GM12878 (cell line): ENCODE results near the gene FXN.

Experiments
- CTCF ChIP-seq, 3 experiments: IDR thresholded peaks in 2 of 3; conservative IDR thresholded peaks in 1 of 3; 2 replicates each; pipeline ENCODE4 v1.5.1; 2011; ENCODE audit warnings: low read depth in 3 of 3, low read length in 3 of 3, mild to moderate bottlenecking in 3 of 3, control low read depth in 2 of 3, moderate library complexity in 2 of 3, inconsistent platforms in 1 of 3, mixed read lengths in 1 of 3; ENCODE audit not compliant: control insufficient read depth in 2 of 3, insufficient read depth in 1 of 3; ENCODE audit errors: extremely low read depth in 1 of 3
- ESRRA ChIP-seq: IDR thresholded peaks from 2 replicates; pipeline ENCODE4 v1.6.1; 2012; ENCODE audit warnings: mild to moderate bottlenecking, low read length, improper control_type of control experiment
- FOXM1 ChIP-seq: IDR thresholded peaks from 2 replicates; pipeline ENCODE4 v1.6.1; 2012; ENCODE audit warnings: low read depth, mild to moderate bottlenecking, inconsistent platforms, low read length, moderate library complexity
- NR2C1 ChIP-seq: fragments of 450-650 bp; IDR thresholded peaks from 2 replicates; pipeline ENCODE4 v1.6.1; 2017; ENCODE audit warnings: antibody characterized with exemption, mild to moderate bottlenecking, moderate library complexity
- POLR2A ChIP-seq: IDR thresholded peaks from 2 replicates; pipeline ENCODE4 v1.6.1; 2011; ENCODE audit warnings: low read depth, mild to moderate bottlenecking, low read length
- ZNF217 ChIP-seq: fragments of 450-650 bp; IDR thresholded peaks from 2 replicates; pipeline ENCODE4 v1.6.1; 2017; ENCODE audit warnings: antibody characterized with exemption, mild to moderate bottlenecking

GRCh38 chr9:69058101-69058500, 22.5 kb downstream of the FXN start:
- no peak for TF ChIP-seq NR2C1
- no peak for TF ChIP-seq ZNF217
- no peak for TF ChIP-seq ESRRA
- no peak for TF ChIP-seq CTCF (IDR thresholded peaks at IDR 0.05 in 2 of 3, conservative IDR thresholded peaks at IDR 0.05 in 1 of 3; ENCODE audit: control insufficient read depth in 2 of 3, extremely low read depth in 1 of 3, insufficient read depth in 1 of 3, low read depth in 3 of 3, low read length in 3 of 3)
- no peak for TF ChIP-seq FOXM1
- no peak for TF ChIP-seq POLR2A
